GM12878 (cell line): ENCODE results near the gene OXA1L. TPM values are rescaled to one million over a fixed set of nuclear protein-coding genes. Genes with fewer than 3 reads are reported as not detected.

ENCODE experiments used
- ATF7 ChIP-seq: fragments of 450-650 bp; IDR thresholded peaks from 2 replicates; pipeline ENCODE4 v1.6.1; 2016; ENCODE audit warnings: low read depth, mild to moderate bottlenecking
- BACH1 ChIP-seq: fragments of 450-650 bp; IDR thresholded peaks from 2 replicates; pipeline ENCODE4 v1.6.1; 2017; ENCODE audit warnings: mild to moderate bottlenecking, borderline replicate concordance
- BMI1 ChIP-seq: fragments of 450-650 bp; IDR thresholded peaks from 2 replicates; pipeline ENCODE4 v1.6.1; 2016; ENCODE audit warnings: mild to moderate bottlenecking, moderate library complexity, borderline replicate concordance
- CREB1 ChIP-seq: IDR thresholded peaks from 2 replicates; pipeline ENCODE4 v1.6.1; 2012; ENCODE audit warnings: low read depth, mild to moderate bottlenecking, inconsistent platforms
- CREM ChIP-seq: IDR thresholded peaks from 2 replicates; pipeline ENCODE4 v1.6.1; 2014; ENCODE audit warnings: antibody characterized with exemption, low read depth
- EED ChIP-seq: sonication (generic); IDR thresholded peaks from 2 replicates; pipeline ENCODE4 v1.6.1; 2016; ENCODE audit warnings: antibody characterized with exemption, low read depth
- JUNB ChIP-seq: IDR thresholded peaks from 2 replicates; pipeline ENCODE4 v1.6.1; 2016; ENCODE audit warnings: antibody characterized with exemption, mild to moderate bottlenecking
- JUND ChIP-seq: IDR thresholded peaks from 2 replicates; pipeline ENCODE4 v1.6.1; 2012; ENCODE audit warnings: low read depth, mild to moderate bottlenecking, low read length, improper control_type of control experiment, moderate library complexity
- NFXL1 ChIP-seq: fragments of 450-650 bp; IDR thresholded peaks from 2 replicates; pipeline ENCODE4 v1.6.1; 2017; ENCODE audit warnings: antibody characterized with exemption, mild to moderate bottlenecking, borderline replicate concordance
- NR2F1 ChIP-seq: fragments of 450-650 bp; conservative IDR thresholded peaks from 2 replicates; pipeline ENCODE4 v1.6.1; 2017; ENCODE audit warnings: mild to moderate bottlenecking
- POLR2AphosphoS2 ChIP-seq: IDR thresholded peaks from 2 replicates; pipeline ENCODE4 v1.6.1; 2011; ENCODE audit warnings: low read depth, mild to moderate bottlenecking, low read length, improper control_type of control experiment, moderate library complexity
- PRDM15 ChIP-seq: fragments of 450-650 bp; formaldehyde crosslinking; IDR thresholded peaks from 2 replicates; pipeline ENCODE4 v1.4.0; 2020; ENCODE audit warnings: mild to moderate bottlenecking, moderate library complexity
- REST ChIP-seq: IDR thresholded peaks from 2 replicates; pipeline ENCODE4 v1.6.1; 2012; ENCODE audit warnings: mild to moderate bottlenecking, low read depth, low read length
- SIN3A ChIP-seq: IDR thresholded peaks from 2 replicates; pipeline ENCODE4 v1.6.1; 2012; ENCODE audit warnings: low read depth, low read length, improper control_type of control experiment
- SP1 ChIP-seq: IDR thresholded peaks from one replicate; pipeline ENCODE4 v1.6.1; 2011; ENCODE audit warnings: low read depth, low read length
- STAT1 ChIP-seq: fragments of 450-650 bp; conservative IDR thresholded peaks from 2 replicates; pipeline ENCODE4 v1.6.1; 2014; ENCODE audit warnings: antibody characterized with exemption, mild to moderate bottlenecking
- USF2 ChIP-seq: IDR thresholded peaks from 2 replicates; pipeline ENCODE4 v1.6.1; 2011; ENCODE audit warnings: low read depth, low read length, improper control_type of control experiment, borderline replicate concordance
- ZBED1 ChIP-seq: IDR thresholded peaks from 2 replicates; pipeline ENCODE4 v1.6.1; 2016; ENCODE audit warnings: borderline replicate concordance
- ZNF384 ChIP-seq: IDR thresholded peaks from 2 replicates; pipeline ENCODE4 v1.6.1; 2012; ENCODE audit warnings: low read depth, mild to moderate bottlenecking, low read length, improper control_type of control experiment, borderline replicate concordance
- polyA plus RNA-seq, 11 experiments: library from polyadenylated mRNA; depleted of rRNA in 4 of 11; unstranded in 6 of 11; stranded (reverse) in 5 of 11; fragments of >200 nt; fragmentation: Nextera tagmentation in 4 of 11; fragmentation: Illumina TruSeq in 1 of 11; extraction: Ambion mirVana in 4 of 11; extraction: Trizol in 1 of 11; gene quantifications; 1 replicate in 1 of 11; 2 replicates in 10 of 11; pipeline versions ENCODE4 v1.2.1 to v1.2.3, GENCODE V29; 2011 to 2016; ENCODE audit warnings: inconsistent platforms in 2 of 11, missing spikeins in 2 of 11, low read depth in 1 of 11
- total RNA-seq, 4 experiments: library from RNA; depleted of rRNA in 3 of 4; stranded (reverse); fragments of >200 nt in 3 of 4; fragmentation: Illumina TruSeq in 1 of 4; extraction: Trizol in 1 of 4; gene quantifications; 2 replicates each; pipeline versions ENCODE4 v1.2.1 to v1.2.3, GENCODE V29; 2013 to 2021
- TF ChIP-seq, protein P1 (sequence below): fragments of 450-650 bp; conservative IDR thresholded peaks from 2 replicates; pipeline ENCODE4 v1.6.1; 2017; ENCODE audit warnings: mild to moderate bottlenecking, moderate library complexity
- TF ChIP-seq, protein P2 (sequence below): IDR thresholded peaks from 2 replicates; pipeline ENCODE4 v1.6.1; 2012; ENCODE audit warnings: low read length, inconsistent platforms

The OXA1L gene
- total and polyA plus RNA-seq, 10 of the 15 experiments (the other 5 are each of a cell fraction or from before 2014, with no cell fraction given), result 105 to 289 (median 146) TPM

DNA sequence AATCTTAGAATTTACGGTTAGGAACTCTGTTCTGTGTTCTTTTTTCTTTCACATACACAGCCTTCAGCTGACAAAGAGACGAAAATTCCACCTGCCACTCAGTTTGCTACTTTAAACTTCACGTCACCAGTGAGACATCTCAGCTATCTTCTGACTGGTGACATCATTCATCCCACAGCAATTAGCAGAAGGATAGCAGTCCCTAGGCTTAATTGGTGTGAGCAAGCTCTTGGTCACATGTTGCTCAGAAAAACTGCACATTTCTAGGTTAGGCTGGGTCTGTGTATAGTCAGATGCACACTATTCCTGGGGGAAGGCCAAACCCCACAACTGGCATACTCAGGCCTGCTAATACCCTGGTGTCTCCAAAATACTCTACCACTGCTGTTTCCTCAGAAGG lies 24.8 kb downstream of the OXA1L start (continued):
- TF ChIP-seq NR2F1, result no peak
- no peak for TF ChIP-seq REST
- TF ChIP-seq SP1, result no peak
- peak; percentile 15; the same call in 1 of the 2 replicates for TF ChIP-seq USF2
- no peak for TF ChIP-seq SIN3A
- peak; percentile 34; the same call in 1 of the 2 replicates for TF ChIP-seq EED
- peak; percentile 76; the same call in 1 of the 2 replicates for TF ChIP-seq CREB1
- TF ChIP-seq STAT1, result no peak
- TF ChIP-seq, protein P1, sequence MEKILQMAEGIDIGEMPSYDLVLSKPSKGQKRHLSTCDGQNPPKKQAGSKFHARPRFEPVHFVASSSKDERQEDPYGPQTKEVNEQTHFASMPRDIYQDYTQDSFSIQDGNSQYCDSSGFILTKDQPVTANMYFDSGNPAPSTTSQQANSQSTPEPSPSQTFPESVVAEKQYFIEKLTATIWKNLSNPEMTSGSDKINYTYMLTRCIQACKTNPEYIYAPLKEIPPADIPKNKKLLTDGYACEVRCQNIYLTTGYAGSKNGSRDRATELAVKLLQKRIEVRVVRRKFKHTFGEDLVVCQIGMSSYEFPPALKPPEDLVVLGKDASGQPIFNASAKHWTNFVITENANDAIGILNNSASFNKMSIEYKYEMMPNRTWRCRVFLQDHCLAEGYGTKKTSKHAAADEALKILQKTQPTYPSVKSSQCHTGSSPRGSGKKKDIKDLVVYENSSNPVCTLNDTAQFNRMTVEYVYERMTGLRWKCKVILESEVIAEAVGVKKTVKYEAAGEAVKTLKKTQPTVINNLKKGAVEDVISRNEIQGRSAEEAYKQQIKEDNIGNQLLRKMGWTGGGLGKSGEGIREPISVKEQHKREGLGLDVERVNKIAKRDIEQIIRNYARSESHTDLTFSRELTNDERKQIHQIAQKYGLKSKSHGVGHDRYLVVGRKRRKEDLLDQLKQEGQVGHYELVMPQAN, result no peak
- TF ChIP-seq ZNF384, result no peak
- no peak for TF ChIP-seq BACH1
- TF ChIP-seq PRDM15 (CRISPR knock-in tag), result no peak
- TF ChIP-seq JUNB, result no peak
- TF ChIP-seq, protein P2, sequence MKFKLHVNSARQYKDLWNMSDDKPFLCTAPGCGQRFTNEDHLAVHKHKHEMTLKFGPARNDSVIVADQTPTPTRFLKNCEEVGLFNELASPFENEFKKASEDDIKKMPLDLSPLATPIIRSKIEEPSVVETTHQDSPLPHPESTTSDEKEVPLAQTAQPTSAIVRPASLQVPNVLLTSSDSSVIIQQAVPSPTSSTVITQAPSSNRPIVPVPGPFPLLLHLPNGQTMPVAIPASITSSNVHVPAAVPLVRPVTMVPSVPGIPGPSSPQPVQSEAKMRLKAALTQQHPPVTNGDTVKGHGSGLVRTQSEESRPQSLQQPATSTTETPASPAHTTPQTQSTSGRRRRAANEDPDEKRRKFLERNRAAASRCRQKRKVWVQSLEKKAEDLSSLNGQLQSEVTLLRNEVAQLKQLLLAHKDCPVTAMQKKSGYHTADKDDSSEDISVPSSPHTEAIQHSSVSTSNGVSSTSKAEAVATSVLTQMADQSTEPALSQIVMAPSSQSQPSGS, result no peak
- peak; percentile 82 for TF ChIP-seq ATF7
- TF ChIP-seq POLR2AphosphoS2, result no peak
- no peak for TF ChIP-seq ZBED1
- peak; percentile 76 for TF ChIP-seq CREM
- TF ChIP-seq BMI1, result no peak
- no peak for TF ChIP-seq JUND
- no peak for TF ChIP-seq NFXL1
